Measurements from ENCODE around the gene PRKAR2B.
"Not testable (repeated sequence)": the region's sequence is repeated elsewhere in the genome, so short reads cannot be mapped to it uniquely, and the experiment has no call there.

PRKAR2B gene

DNA sequence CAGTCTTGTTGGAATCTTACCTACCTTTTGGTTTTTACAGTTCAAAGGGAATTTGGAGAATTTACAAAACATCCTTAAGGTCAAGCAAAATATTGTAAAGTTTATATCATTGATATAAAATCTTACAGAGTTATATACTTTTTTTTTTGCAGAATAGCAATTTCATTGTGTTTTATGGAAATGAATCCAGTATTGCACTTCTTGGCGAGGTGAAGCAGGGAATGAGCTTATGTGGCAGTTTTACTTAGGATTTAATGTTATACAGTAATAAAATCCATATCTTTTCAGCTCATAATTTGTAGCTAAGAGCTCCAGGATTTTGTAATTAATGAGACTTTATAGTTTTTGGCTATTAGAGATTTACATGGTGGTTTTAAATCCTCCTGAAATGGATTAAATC, 5.0 kb downstream of the PRKAR2B start:
- DNase-seq: no peak

DNA sequence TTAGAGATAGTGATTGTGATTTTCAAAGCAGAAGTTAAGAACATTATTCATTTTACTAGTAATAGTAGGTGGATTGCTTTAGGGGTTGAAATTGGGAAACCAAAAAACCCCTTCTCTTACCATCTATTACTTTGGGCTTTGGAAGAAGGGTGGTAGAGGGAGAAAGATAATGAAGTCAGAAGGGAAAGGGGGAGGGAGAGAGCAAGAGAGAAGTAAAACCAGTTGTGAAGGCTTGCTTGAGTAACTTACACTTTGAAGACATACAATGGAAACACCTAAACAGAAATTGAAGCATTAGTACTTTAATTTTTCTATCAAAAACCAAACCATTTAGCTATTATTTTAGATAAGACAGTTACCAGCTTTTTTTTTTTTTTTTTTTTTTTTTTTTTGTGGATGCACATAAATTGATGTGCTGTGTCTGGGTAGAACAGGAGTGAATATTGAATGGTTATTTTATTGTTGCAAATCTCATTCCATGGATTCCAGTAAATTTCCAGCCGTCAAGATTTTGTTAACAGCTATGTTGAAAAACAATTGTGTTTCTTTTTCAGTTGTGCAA, 5.5 kb downstream of the PRKAR2B start:
- no peak for DNase-seq

DNA sequence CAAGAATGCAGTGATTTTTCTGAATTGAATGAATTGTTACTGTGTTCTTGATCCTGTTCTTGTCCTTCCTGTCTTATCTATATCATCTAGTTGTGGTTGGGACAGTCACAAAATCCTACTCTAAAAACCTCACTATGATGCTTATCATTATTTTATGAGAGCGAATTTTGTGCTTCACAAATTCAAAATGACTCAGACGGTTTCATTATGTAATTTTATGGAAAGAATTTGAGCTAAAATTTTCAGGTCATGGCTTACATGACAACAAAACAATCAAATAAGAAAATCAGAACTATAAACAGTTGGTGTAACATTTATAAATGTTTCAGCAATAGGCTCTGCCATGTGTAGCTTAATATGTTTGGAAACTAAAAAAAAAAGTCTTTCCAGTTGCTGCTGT, 6.9 kb downstream of the PRKAR2B start:
- DNase-seq: no peak

DNA sequence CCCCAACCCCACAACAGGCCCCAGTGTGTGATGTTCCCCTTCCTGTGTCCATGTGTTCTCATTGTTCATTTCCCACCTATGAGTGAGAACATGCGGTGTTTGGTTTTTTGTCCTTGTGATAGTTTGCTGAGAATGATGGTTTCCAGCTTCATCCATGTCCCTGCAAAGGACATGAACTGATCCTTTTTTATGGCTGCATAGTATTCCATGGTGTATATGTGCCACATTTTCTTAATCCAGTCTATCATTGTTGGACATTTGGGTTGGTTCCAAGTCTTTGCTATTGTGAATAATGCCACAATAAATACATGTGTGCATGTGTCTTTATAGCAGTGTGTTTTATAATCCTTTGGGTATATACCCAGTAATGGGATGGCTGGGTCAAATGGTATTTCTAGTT, 10.5 kb downstream of the PRKAR2B start:
- DNase-seq: not testable (repeated sequence)

DNA sequence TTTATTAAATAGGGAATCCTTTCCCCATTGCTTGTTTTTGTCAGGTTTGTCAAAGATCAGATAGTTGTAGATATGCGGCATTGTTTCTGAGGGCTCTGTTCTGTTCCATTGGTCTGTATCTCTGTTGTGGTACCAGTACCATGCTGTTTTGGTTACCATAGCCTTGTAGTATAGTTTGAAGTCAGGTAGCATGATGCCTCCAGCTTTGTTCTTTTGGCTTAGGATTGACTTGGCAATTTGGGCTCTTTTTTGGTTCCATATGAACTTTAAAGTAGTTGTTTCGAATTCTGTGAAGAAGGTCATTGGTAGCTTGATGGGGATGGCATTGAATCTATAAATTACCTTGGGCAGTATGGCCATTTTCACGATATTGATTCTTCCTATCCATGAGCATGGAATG, 11.6 kb downstream of the PRKAR2B start:
- not testable (repeated sequence) for DNase-seq

DNA sequence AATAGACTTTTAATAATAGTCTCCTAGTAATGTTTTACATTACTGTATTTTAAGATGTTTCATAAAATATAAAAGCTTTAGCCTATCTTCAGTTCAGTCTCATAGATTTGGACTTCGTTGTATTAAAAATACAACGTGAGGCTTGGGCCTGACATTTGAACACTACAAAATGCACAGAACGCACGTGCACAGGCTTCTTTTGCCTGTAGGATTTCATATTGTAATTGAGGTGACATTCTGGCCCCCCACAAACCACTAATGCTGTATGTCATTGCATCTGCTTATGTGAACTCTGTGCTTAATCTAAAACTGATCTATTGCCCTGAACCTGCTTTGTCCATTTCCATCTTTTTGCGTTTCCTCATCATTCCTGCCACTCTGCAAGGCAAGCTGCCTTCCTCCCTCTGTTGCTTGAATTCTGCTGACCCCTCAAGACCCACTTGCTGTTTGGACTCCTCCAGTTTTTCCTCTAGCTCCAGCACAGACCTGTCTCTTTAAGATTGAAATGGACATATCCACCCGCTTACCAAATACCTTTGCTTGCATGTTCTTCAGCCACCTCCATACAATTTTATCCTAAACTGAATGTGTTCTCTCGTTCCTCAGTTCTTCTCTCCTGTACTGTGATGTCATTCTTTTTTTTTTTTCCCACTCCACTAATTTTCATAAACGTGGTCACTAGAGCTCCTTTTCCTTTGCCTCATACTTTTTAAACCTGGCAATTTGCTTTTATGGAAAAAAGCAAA, 12.4 kb downstream of the PRKAR2B start:
- no peak for DNase-seq

DNA sequence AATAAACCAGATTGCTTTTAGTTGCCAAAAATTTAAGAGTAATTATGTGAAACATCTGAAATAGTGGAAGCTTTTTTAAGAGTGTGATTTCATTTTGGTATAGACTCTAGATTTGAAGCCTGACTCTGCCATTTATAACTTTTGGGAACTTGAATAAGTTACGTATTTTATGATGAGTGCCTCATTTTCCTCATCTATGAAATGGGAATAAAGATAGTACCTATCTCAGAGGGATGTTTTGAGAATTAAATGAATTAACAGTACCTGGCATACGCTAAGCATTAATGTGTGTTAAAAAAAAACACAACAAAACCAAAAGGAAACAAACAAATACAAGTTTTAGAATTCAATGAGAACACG, 12.9 kb downstream of the PRKAR2B start:
- DNase-seq: no peak

DNA sequence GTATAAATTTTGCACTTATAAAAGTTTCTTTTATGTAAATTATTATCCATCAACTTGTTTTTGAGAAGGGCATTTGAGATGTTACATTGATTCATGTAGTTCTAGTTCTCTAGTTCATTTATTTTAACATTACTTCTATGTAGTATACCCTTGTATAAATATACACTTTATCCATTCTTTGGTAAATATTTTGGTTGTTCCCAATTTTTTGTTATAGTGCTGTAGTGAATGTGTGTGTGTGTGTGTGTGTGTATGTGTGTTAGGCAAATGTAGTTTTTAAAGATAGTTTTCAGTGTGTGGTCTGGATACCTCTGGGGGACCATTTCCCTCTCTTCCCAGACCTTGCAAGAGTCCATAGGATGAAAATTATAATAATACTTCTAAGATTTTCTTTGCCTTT, 15.0 kb downstream of the PRKAR2B start:
- DNase-seq: no peak

DNA sequence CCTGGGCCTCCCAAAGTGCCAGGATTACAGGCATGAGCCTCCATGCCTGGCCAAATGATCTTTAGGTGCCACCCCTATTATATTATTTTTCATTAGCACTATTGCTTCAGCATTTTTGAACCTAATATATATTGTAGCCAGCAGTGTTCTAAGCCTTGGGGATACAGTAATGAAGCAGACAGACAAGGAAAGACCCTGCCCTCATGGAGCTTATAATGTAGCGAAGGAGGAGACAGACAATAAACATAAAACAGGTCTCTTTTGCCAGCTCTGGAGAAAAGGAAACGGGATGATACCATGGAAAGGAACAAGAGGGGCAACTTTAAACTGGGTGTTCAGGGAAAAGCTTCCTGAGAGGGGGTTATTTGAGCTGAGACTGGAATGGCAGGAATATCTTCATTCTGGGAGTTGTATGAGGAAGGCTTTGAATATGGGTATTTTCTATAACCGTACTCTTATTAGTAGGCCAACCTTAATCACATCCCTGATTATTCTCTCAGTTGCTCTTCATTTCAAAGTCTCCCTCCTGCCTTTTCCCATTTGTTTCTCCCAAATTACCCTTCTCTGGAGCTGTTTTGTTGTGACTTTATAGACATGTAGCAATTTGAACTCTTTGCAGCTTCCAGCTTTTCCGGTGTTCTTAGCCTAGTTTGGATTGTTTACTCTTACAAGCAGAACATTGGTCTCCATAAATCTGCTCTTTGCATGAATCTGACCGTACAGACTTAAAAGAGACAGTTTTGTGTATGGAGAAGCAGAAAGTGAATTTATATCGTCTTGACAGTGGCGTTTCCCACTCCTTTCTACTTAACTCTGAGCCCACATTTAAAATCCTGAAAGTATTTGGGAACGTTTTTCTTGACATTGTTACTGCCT, 19.0 kb downstream of the PRKAR2B start:
- no peak for DNase-seq

DNA sequence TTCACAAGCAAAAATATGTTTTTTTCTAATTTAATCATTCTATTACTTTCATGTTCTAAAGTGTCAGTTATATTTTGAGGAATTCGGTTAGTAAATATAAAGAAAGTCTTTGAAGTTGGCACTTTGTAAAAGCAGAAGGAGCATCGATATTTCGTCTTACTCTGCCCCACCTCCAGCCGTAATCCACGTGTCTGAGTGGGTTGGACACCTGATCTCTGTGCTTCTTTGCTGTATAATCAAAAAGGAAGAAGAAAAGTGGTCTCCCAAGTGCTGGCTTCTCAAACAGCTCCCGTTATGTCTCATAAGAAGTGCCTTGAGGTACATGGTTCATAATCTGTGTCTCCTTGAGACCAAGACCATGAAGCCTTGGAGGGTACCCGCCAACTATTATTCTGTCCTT, 19.8 kb downstream of the PRKAR2B start:
- DNase-seq: no peak

DNA sequence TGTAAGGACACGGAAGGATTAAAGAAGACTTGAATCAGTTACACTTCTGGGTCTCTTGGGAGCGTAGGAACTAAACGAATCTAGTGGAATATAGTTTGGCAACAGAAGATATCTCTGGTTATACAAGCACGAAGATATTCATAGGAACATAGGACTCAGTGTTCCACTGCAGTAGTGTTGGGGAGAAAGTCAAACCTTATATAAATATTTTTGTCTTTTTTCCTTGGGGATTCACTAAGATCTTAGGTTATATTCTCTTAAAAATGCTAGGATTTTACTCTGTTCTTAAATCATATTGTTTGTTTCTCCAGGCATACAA, 21.4 kb downstream of the PRKAR2B start:
- no peak for DNase-seq

DNA sequence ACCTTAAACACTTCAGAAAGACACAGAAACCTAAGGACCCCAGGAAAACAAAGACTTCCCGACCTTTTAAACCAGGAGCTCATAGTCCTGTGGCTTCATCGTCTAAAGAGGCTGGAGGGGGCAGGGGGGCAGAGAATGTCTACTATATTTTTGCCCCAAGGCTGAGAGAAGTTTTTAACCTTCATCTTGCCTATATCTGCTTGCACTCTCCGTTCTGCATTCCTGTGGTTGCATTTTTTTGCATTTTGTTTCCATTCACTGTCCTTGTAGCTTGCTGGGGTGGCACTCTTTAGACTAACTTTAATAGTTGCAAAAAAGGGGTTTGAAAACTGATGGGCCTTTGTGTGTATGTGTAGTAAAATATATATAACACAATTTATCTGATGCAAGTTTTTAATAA, 23.7 kb downstream of the PRKAR2B start:
- no peak for DNase-seq

DNA sequence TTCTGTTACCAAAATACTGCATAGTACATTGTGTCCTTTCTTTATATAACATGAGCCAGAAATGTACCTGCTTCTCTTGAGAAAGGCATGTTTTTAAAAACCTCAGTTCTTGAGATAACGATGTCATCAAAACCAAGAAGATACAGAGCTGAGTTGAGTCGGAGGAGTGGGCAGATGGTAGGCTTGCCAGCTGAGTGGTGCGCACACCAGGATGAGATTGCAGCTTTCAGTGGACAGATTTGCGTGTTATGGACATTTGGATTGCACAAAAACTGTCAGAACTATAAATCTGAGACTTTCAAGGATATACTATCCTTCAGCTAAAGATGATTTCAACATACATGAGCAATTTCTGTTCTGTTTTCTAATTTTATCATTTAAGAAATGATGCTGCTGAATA, 25.0 kb downstream of the PRKAR2B start:
- DNase-seq: no peak

DNA sequence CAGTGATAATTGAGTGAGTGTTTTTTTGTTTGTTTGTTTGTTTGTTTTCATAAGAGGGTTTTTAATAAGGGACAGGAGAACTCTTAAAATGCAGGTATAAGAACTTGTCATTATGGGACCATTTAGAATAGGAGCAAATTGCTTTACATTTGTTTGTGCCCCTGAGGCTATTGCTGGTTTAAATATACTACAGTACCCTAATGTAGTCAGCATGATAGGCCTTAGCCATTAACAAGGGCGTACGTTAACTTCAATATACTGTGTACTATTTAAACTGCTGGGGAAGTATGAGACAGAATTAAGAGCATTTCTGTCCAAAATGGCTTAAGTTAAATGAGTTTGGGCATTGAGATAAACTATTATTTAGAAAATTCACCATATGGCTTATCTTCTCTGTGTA, 26.2 kb downstream of the PRKAR2B start:
- DNase-seq: no peak

DNA sequence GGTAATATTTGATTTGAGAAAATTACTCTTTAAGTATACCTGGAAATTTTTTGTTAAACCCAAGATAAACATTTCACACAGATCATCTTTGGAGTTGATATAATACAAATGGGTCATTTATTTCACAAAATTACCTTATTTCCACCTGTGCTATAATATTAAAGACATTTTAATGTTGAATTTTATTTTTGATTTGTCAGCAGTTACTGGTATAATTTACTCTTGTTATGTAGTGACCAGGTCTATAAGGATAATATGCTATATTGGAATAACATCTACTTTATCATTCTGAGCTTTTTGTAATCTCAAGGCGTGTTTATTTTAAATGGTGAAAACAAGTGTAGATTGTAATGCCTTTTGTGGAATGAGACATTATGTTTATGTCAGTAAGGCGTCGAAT, 26.6 kb downstream of the PRKAR2B start:
- no peak for DNase-seq

DNA sequence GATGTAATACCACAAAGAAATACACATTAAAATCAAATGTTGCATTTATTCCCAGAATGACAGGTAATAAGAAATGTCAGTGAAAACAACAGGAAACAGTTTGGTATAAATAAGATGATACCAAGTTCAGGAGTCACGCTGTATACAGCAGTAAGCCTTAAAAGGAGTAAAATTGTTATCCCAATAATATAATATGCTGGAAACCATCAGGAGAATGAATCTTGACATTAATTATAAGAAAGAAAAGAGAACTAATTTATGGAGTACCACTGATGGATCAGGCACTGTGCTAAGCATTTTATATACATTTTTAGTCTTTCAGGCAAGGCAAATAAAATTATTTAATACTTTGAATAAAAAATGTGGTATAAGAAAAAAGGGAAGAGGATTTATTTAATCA, 27.6 kb downstream of the PRKAR2B start:
- no peak for DNase-seq

DNA sequence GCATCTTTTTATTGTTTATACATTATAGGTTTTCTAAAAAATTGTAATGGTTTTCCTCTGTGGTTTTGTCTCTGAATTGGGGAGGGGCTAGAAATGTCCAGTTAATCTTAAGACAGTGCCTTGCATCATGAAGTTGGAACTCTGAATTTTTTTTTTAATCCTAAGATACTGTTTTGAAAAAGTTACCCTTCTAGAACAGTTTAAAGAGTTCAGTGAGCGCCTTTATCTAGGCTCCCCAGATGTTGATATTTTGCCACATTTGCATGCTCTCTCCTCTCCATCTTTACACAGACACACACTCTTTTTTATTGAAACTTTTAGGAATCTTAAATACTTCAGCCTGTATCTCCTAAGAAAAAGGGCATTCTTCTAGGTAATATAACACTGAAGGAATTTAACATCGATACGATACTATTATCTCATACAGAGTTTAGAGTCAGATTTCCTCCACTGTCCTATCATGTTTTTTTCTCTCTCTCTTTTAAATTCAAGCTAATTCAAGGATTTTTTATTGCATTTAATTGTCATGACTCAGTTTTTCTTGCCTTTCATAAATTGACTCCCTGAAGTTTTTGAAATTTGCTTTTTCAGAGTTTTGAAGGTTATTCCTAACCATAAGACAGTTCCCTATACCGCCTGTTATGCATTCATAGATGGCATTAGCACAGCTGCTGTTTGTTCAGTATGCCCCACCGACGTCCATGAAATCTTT, 31.5 kb downstream of the PRKAR2B start:
- no peak for DNase-seq

DNA sequence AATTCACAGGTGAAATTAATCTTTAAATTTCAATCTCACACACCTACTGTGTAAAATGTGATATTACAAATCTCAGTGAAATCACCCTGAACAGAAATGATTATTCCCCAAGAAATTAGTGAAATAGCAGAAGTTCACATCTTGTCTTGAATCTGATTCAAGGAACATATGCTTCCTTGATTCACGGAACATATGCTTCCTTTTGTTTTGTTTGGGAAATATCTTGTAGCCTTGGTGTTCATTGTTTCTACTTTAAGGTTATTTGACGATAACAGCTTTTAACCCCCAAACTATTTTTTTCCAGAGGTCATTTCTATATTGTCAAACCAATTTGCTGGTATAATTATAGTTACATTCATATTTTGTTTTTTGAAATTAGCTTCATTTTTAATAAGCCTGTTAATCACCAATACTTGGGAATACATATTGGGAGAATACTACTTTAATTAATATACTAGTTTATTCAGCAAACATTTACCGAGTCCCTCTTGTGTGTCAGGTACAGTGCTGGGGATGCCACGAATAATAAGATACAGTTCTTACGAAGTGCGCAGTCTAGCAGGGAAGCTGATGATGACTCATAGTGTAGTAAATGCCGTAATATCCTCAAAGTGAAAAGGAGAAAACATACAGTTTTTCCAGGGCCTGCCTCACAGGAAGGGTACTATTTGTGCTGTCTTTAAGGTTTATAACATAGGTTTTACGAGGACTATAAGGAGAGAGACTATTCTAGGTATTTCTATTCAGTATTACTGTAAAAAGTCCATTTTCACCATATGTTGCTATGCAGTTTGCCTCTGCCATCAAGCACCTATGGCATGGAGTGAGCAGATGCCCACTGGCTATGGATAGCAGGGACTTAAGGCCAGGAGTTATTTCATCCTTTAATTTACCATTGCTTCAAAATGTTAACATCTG, 32.5 kb downstream of the PRKAR2B start:
- DNase-seq: no peak

DNA sequence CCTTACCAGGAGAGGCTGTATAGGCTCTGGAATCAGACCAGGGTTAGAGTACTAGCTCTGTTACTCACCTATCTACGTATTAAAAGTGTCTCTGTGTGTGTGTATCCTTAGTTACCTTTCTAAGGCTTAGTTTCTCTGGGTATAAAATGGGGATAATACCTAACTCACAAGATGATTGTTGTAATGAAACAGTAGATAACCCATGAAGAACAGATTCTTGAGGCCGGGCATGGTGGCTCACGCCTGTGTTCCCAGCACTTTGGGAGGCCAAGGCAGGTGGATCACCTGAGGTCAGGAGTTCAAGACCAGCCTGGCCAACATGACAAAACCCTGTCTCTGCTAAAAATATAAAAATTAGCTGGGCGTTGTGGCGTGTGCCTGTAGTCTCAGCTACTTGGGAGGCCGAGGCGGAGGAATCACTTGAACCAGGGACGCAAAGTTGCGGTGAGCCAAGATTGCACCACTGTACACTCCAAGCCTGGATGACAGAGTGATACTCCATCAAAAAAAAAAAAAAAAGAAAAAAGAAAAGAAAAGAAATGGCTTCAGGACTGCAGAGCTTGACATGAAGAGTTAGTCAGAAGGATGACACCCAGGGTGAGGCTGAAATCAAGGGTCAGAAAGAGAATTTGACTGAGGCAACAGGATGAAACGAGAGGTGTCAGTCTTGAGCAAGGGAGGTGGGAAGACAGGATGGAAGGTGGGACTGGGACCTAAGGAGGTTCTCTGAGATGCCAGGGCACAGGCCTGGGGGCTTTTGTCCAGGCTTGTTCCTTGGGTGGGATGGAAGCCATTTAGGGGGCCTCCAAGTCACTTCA, 33.4 kb downstream of the PRKAR2B start:
- DNase-seq: no peak

DNA sequence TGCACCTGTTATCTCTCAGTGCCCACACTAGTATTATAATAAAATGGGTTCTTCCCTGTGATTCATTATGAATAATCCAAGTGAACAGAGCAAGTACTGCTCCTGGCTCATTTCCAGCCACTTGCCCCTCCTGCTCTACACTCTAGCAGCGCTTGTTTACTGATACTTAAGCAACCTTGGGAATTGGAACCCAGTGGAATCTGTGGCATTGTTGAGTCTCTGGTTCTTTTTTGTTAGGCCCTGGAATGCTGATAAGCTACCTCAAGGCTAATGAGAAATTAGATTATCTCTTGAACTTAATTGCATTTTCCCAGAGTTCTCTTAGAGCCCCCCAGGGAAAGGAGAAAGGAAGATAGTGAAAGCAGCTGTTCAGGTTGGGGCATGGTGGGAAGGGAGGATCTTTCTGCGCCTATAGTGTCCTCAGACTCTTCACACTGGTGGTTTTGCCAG, 34.0 kb downstream of the PRKAR2B start:
- DNase-seq: no peak

DNA sequence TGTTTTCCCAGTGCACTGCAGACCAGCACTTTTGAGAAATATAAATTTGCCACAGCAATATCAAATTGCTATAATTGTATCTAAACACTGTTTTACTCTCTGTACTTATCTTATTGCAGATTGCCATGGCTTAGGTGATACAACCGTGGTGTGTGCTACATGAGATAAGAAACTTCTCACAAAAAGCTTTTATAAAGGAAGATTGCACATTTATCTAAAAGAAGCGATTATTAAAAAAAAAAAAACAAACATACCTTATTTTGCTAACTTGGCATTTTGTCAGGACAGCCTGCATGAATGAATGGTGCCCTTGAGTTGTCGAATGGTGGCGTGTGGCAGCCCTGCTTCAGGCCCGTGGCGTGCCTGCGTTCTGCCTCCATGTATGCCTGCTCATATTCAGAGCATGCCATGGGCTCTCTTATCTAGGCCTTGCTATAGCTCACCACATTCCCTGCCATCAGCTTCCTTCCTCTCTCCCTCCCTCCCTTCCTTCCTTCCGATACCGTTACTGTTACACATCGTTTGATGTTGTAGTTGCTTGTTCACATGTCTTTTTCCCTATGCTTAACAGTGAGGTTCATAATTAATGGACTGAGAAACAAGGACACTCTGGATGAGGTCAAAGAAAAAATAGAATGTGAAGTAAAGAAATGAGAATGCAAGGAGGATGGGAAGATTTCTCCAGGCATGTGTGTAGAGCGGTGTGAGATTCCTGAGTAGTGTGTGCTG, 34.9 kb downstream of the PRKAR2B start:
- DNase-seq: no peak
